RWPE1 (cell line): ENCODE results near the gene DDX27.

ENCODE experiments used
- CTCF ChIA-PET: fragments of 350-600 bp; sonication (Branson Sonifier 250); formaldehyde crosslinking; extraction: SDS; loops from one replicate; lab custom pipeline; 2021; lab: Yijun Ruan, JAX
- POLR2A ChIA-PET: fragments of 400-600 bp; formaldehyde crosslinking; extraction: SDS; loops from one replicate; lab custom pipeline; 2020; ENCODE audit warnings: antibody characterized with exemption; ENCODE audit not compliant: low non-redundant PET; lab: Yijun Ruan, JAX
- DNase-seq: peaks from one replicate; pipeline ENCODE4 v3.0.0; 2012; ENCODE audit warnings: low spot score
- H3K27ac ChIP-seq: fragments of 450-650 bp; 2 replicates; pipeline ENCODE4 v1.5.1; 2017
- CTCF ChIP-seq: fragments of 450-650 bp; conservative IDR thresholded peaks from 2 replicates; pipeline ENCODE4 v1.5.1; 2017; ENCODE audit warnings: low read depth, mild to moderate bottlenecking

DDX27 gene

GRCh38 chr20:49272654-49273053, 53.4 kb downstream of the DDX27 start:
- no peak for TF ChIP-seq CTCF
- POLR2A ChIA-PET, result no interaction called here
- no peak overlapping the region for H3K27ac ChIP-seq
- CTCF ChIA-PET, result no interaction called here
- DNase-seq, result no peak

GRCh38 chr20:49273696-49274277, 54.6 kb downstream of the DDX27 start:
- CTCF ChIA-PET, result interaction anchor here (1.0 kb wide), 1 partner anchor 42 kb away, joined by 4 read pairs; no protein-coding TSS in a partner anchor
- no peak overlapping the region for H3K27ac ChIP-seq
- no peak for DNase-seq
- POLR2A ChIA-PET, result interaction anchor here (0.6 kb wide), 1 partner anchor 77 kb away, joined by 3 read pairs; no protein-coding TSS in a partner anchor
- no peak for TF ChIP-seq CTCF

GRCh38 chr20:49275216-49275615, 56.0 kb downstream of the DDX27 start:
- no peak for DNase-seq
- peak overlapping the region; percentile 33; the same call in 1 of the 2 replicates for H3K27ac ChIP-seq
- ChIA-PET POLR2A (no interaction called here), CTCF (interaction anchor here (0.6 kb wide), 2 partner anchors 47 to 342 kb away, joined by 3 read pairs; no protein-coding TSS in a partner anchor)
- TF ChIP-seq CTCF, result no peak

- peak overlapping the region; percentile 33; the same call in 1 of the 2 replicates for H3K27ac ChIP-seq
- TF ChIP-seq CTCF, result no peak
- ChIA-PET POLR2A (no interaction called here), CTCF (interaction anchor here (0.6 kb wide), 1 partner anchor 47 kb away, joined by 3 read pairs; no protein-coding TSS in a partner anchor)
- DNase-seq, result no peak
These were observed 56.4 kb downstream of the DDX27 start for GRCh38 chr20:49275636-49276035.

- ChIA-PET POLR2A (interaction anchor here (0.5 kb wide), 1 partner anchor 907 kb away, joined by 3 read pairs; no protein-coding TSS in a partner anchor), CTCF (interaction anchor here (0.5 to 0.9 kb wide), 2 partner anchors 47 to 193 kb away, joined by 3 to 4 read pairs; no protein-coding TSS in a partner anchor)
- H3K27ac ChIP-seq, result peak overlapping the region; percentile 95
- no peak for DNase-seq
- TF ChIP-seq CTCF, result no peak
These were observed 57.1 kb downstream of the DDX27 start for GRCh38 chr20:49276161-49276960.
